BJ (cell line): Measurements from ENCODE around the gene LAMA2. TPM values are rescaled to one million over a fixed set of nuclear protein-coding genes. Genes with fewer than 3 reads are reported as not detected.

Source experiments
- CTCF ChIA-PET: fragments of 350-600 bp; formaldehyde crosslinking; extraction: SDS; loops from one replicate; lab custom pipeline; 2021; ENCODE audit warnings: antibody characterized with exemption, inconsistent platforms; lab: Yijun Ruan, JAX
- POLR2A ChIA-PET: fragments of 300-600 bp; sonication (Branson Sonifier 250); formaldehyde crosslinking; extraction: SDS; loops from one replicate; lab custom pipeline; 2021; ENCODE audit warnings: antibody characterized with exemption; lab: Charles Lee
- DNase-seq: peaks from one replicate; pipeline ENCODE4 v3.0.0-alpha.2; 2011; ENCODE audit warnings: low read depth
- H3K27me3 ChIP-seq: 2 replicates; pipeline ENCODE4 v1.6.0; 2011; ENCODE audit warnings: low read length; ENCODE audit not compliant: control insufficient read depth, insufficient read depth
- H3K36me3 ChIP-seq: 2 replicates; pipeline ENCODE4 v1.5.1; 2011; ENCODE audit warnings: low read length; ENCODE audit not compliant: control insufficient read depth, insufficient read depth
- H3K4me3 ChIP-seq: 2 replicates; pipeline ENCODE4 v1.5.1; 2011; ENCODE audit warnings: low read depth, mild to moderate bottlenecking, control low read depth, low read length
- CTCF ChIP-seq: IDR thresholded peaks from 2 replicates; pipeline ENCODE4 v1.5.1; 2011; ENCODE audit warnings: low read depth, mild to moderate bottlenecking, control low read depth, inconsistent platforms, low read length, moderate library complexity; ENCODE audit not compliant: insufficient read depth
- polyA plus RNA-seq: library from polyadenylated mRNA; depleted of rRNA; stranded (reverse); fragments of >200 nt; gene quantifications from 2 replicates; pipeline ENCODE4 v1.2.3, GENCODE V29; 2011

Gene LAMA2
- polyA plus RNA-seq, 1 experiment = 50.0 TPM

DNA sequence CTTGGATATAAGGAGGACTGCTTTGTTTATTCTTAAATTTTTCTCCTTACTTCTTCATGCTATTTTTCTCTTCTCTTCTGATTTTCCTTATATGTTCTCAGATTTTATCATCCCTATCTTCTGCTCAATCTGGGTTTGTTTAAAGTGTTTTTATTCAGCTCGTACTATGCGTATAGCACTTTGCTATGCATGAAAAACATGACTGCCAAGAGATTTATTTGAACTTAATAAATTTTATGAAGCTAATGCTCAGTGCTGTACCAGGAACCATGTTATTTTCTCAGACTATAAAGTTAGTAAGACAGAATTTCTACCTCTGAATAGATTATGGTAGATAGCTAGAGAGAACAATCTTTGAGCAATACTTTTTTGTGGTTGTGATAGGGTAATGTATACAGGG is 305.9 kb downstream of the LAMA2 start:
- ChIA-PET POLR2A (interaction anchor here (0.5 kb wide), 1 partner anchor 63 kb away, joined by 3 read pairs; no protein-coding TSS in a partner anchor), CTCF (interaction anchor here (0.6 kb wide), 1 partner anchor 460 kb away, joined by 3 read pairs; no protein-coding TSS in a partner anchor)
- TF ChIP-seq CTCF = no peak
- no peaks in the 10 kb centered on the region for H3K27me3 ChIP-seq
- DNase-seq = no peak
- no peak overlapping the region for H3K4me3 ChIP-seq
- peaks cover 1% of the 10 kb centered on the region; the same call in 1 of the 2 replicates for H3K36me3 ChIP-seq

GRCh38 chr6:129189266-129189665 is 306.3 kb downstream of the LAMA2 start:
- DNase-seq = no peak
- Histone ChIP-seq H3K27me3 (no peaks in the 10 kb centered on the region), H3K4me3 (no peak overlapping the region), H3K36me3 (peaks cover 1% of the 10 kb centered on the region; the same call in 1 of the 2 replicates)
- TF ChIP-seq CTCF = no peak
- ChIA-PET CTCF (interaction anchor here (0.6 kb wide), 1 partner anchor 460 kb away, joined by 3 read pairs; no protein-coding TSS in a partner anchor), POLR2A (no interaction called here)

GRCh38 chr6:129191235-129191634 is 308.3 kb downstream of the LAMA2 start:
- ChIA-PET POLR2A (no interaction called here), CTCF (no interaction called here)
- no peak overlapping the region for H3K4me3 ChIP-seq
- no peaks in the 10 kb centered on the region for H3K27me3 ChIP-seq
- no peak for TF ChIP-seq CTCF
- peaks cover 1% of the 10 kb centered on the region; the same call in 1 of the 2 replicates for H3K36me3 ChIP-seq
- DNase-seq = no peak

DNA sequence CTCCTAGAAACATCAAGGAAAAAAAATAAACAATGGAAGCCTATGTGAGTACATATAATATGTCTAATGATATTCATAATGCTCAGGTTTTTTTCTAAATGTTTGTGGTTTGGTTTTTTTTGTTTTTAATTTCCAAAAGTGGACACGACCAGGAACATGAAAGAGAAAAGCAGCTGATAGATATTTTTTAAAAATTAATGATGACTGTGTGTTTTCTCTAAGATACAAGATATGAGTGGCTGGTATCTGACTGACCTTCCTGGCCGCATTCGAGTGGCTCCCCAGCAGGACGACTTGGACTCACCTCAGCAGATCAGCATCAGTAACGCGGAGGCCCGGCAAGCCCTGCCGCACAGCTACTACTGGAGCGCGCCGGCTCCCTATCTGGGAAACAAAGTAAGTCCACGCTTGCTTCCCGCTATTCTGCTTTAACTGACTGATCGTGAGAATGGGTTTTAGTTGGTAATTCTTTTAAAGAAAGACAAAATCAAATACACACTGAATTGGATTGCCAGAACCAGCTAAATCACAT is 309.6 kb downstream of the LAMA2 start:
- TF ChIP-seq CTCF = no peak
- no peak overlapping the region for H3K4me3 ChIP-seq
- no peaks in the 10 kb centered on the region for H3K27me3 ChIP-seq
- POLR2A ChIA-PET = no interaction called here
- CTCF ChIA-PET = interaction anchor here (1.0 to 1.4 kb wide), 3 partner anchors 11 to 22 kb away, joined by 3 to 4 read pairs (median 4); no protein-coding TSS in a partner anchor
- DNase-seq = no peak
- peaks cover 1% of the 10 kb centered on the region; the same call in 1 of the 2 replicates for H3K36me3 ChIP-seq

GRCh38 chr6:129194306-129194941 is 311.5 kb downstream of the LAMA2 start:
- peaks cover 1% of the 10 kb centered on the region; the same call in 1 of the 2 replicates for H3K36me3 ChIP-seq
- no peaks in the 10 kb centered on the region for H3K27me3 ChIP-seq
- H3K4me3 ChIP-seq = no peak overlapping the region
- no peak for DNase-seq
- ChIA-PET POLR2A (interaction anchor here (0.7 kb wide), 1 partner anchor 1147 kb away, joined by 3 read pairs; no protein-coding TSS in a partner anchor), CTCF (interaction anchor here (0.6 kb wide), 1 partner anchor 310 kb away, joined by 3 read pairs; no protein-coding TSS in a partner anchor)
- no peak for TF ChIP-seq CTCF
